ENCODE results near the gene CLEC3B.
A peak's percentile ranks its signal among the peaks of the same experiment; 100 is the strongest.

Gene CLEC3B

DNA sequence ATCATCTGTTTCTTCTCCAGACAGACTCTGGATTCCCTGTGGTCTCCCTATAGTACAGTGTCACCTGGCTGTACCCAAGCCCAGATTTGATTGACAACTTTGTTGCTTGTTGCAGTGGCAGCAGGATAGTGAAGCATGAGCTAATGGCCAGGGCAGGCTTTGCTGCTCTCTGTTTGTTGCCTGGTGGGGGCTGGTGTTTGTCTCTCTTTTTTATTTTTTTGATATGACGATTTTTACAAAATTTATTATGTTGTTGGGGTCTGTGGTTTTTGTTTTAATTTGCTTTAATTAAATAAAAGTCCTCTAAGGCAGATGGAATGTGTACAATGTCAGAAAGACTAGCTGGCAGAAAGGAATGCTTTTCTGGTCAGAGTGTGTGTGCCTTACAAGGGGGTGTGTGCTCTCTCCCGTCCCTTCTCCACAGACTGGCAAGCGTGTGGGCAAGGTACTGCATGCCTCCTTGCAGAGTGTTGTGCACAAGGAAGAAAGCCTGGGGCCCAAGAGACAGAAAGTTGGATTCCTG is 15.2 kb upstream of the CLEC3B start:
- peak in 1 of 3 donors; percentile 50 for DNase-seq
- ChIA-PET CTCF (interaction anchor here (0.7 to 3.4 kb wide), 8 partner anchors 19 to 28 kb away, joined by 3 to 23 read pairs (median 4); no protein-coding TSS in a partner anchor), POLR2A (no interaction called here)
- Histone ChIP-seq H3K4me3 (ENCODE audit: control insufficient read depth in 1 of 7, extremely low read depth in 1 of 7, insufficient read depth in 4 of 7, low read depth in 2 of 7, low read length in 6 of 7) (peak overlapping the region in 1 of 7 experiments; percentile 17), H3K27me3 (replicated peaks in 2 of 5; ENCODE audit: control insufficient read depth in 4 of 5, insufficient read depth in 5 of 5, low read length in 4 of 5) (no peaks in the 10 kb centered on the region), H3K9me3 (ENCODE audit: control extremely low read depth in 1 of 5, control insufficient read depth in 4 of 5, insufficient read depth in 2 of 5, low read depth in 1 of 5, low read length in 4 of 5) (no peaks in the 10 kb centered on the region), H3K36me3 (ENCODE audit: control insufficient read depth in 4 of 4, insufficient read depth in 4 of 4, low read length in 3 of 4) (peaks cover 6 to 75% (median 18%) of the 10 kb centered on the region in 4 experiments), H3K4me1 (ENCODE audit: control extremely low read depth in 1 of 4, control insufficient read depth in 4 of 4, insufficient read depth in 4 of 4, low read length in 3 of 4) (peaks cover 4 to 47% (median 28%) of the 10 kb centered on the region in 4 experiments), H3K27ac (ENCODE audit: insufficient read depth in 1 of 2, low read depth in 1 of 2, low read length in 2 of 2, poor library complexity in 1 of 2, severe bottlenecking in 2 of 2) (peak overlapping the region; percentile 52 to 71)
- 76% methylated on average over 2 of the region's 3 CpGs for WGBS (ENCODE audit: insufficient coverage)

DNA sequence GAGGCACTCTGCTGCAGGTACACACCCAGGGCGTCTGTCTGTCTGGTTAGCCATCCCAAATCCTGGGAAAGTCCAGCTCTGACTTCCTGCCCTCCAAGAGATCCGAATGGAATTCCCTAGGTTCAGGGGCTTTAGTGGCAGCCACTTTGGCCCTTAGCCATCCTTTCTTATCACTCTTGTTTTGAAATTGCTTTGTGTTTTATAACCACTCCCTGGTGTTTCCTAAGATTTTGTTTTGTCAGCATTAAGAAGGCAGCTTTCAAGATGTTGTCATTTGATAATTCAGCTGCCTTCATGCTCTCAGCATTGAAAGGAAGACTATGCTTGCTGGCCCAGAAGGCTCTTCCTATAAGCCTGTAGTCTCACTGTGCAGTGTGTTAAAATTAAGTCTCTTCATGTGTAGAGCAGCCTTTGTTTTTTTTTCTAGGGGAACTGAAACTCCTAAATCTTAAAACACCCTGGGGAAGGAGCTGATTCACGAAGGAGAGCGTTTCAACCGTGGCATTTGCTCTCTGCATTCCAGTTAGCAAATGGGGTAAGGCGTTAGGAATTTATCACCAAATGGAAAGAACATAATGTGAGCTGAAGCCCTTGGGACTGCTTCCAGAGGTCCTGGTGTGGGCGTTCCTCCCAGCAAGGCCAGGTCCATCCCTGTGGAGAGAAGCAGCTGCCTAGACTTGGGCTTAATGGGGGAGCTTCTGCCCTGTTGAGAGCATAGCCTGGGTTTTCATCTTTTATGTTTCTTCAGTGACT is 14.2 kb upstream of the CLEC3B start:
- H3K27me3 ChIP-seq (replicated peaks in 2 of 5; ENCODE audit: control insufficient read depth in 4 of 5, insufficient read depth in 5 of 5, low read length in 4 of 5): no peaks in the 10 kb centered on the region
- H3K4me1 ChIP-seq (ENCODE audit: control extremely low read depth in 1 of 4, control insufficient read depth in 4 of 4, insufficient read depth in 4 of 4, low read length in 3 of 4): peaks cover 4 to 58% (median 35%) of the 10 kb centered on the region in 4 experiments
- peak; percentile 82 to 97 (median 92) for DNase-seq
- ChIA-PET CTCF (interaction anchor here (1.0 to 3.4 kb wide), 10 partner anchors 9 to 649 kb away, joined by 3 to 23 read pairs (median 4); partner anchors contain the start of genes EXOSC7 and ZDHHC3), POLR2A (interaction anchor here (0.7 to 1.0 kb wide), 3 partner anchors 9 to 36 kb away, joined by 3 to 5 read pairs (median 3); no protein-coding TSS in a partner anchor)
- peak overlapping the region in 3 of 7 experiments; percentile 1 to 39 (median 35) for H3K4me3 ChIP-seq (ENCODE audit: control insufficient read depth in 1 of 7, extremely low read depth in 1 of 7, insufficient read depth in 4 of 7, low read depth in 2 of 7, low read length in 6 of 7)
- H3K36me3 ChIP-seq (ENCODE audit: control insufficient read depth in 4 of 4, insufficient read depth in 4 of 4, low read length in 3 of 4): peaks cover 6 to 74% (median 17%) of the 10 kb centered on the region in 4 experiments
- WGBS (ENCODE audit: insufficient coverage): 13% methylated on average over 3 of the region's 7 CpGs
- H3K9me3 ChIP-seq (ENCODE audit: control extremely low read depth in 1 of 5, control insufficient read depth in 4 of 5, insufficient read depth in 2 of 5, low read depth in 1 of 5, low read length in 4 of 5): no peaks in the 10 kb centered on the region
- peak overlapping the region; percentile 52 to 74 for H3K27ac ChIP-seq (ENCODE audit: insufficient read depth in 1 of 2, low read depth in 1 of 2, low read length in 2 of 2, poor library complexity in 1 of 2, severe bottlenecking in 2 of 2)

DNA sequence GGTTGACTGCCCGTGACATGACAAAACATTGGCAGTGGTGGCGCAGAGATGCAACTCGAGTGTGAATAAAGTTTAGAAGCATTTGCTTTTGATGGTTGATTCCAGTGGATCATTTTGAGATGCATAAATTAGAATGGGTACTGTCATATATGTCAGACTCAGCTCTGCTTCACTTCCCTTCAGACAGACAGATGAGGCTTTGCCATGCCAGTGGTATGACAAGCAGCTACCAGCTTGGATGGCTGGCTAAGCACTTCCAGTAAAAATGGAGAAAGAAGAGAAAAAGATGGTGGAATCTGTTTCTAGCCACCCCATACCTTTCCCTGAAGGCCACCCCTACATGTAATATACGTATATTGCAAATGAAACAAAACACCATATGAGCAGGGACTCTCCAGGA is 13.5 kb upstream of the CLEC3B start:
- ChIA-PET CTCF (interaction anchor here (1.0 to 3.4 kb wide), 8 partner anchors 9 to 648 kb away, joined by 3 to 23 read pairs (median 4); partner anchors contain the start of genes EXOSC7 and ZDHHC3), POLR2A (interaction anchor here (0.7 to 1.0 kb wide), 2 partner anchors 10 to 37 kb away, joined by 3 to 5 read pairs; no protein-coding TSS in a partner anchor)
- Histone ChIP-seq H3K9me3 (ENCODE audit: control extremely low read depth in 1 of 5, control insufficient read depth in 4 of 5, insufficient read depth in 2 of 5, low read depth in 1 of 5, low read length in 4 of 5) (no peaks in the 10 kb centered on the region), H3K27ac (ENCODE audit: insufficient read depth in 1 of 2, low read depth in 1 of 2, low read length in 2 of 2, poor library complexity in 1 of 2, severe bottlenecking in 2 of 2) (peak overlapping the region; percentile 41 to 74), H3K27me3 (replicated peaks in 2 of 5; ENCODE audit: control insufficient read depth in 4 of 5, insufficient read depth in 5 of 5, low read length in 4 of 5) (no peaks in the 10 kb centered on the region), H3K4me1 (ENCODE audit: control extremely low read depth in 1 of 4, control insufficient read depth in 4 of 4, insufficient read depth in 4 of 4, low read length in 3 of 4) (peaks cover 7 to 64% (median 40%) of the 10 kb centered on the region in 4 experiments), H3K36me3 (ENCODE audit: control insufficient read depth in 4 of 4, insufficient read depth in 4 of 4, low read length in 3 of 4) (peaks cover 4 to 67% (median 11%) of the 10 kb centered on the region in 4 experiments), H3K4me3 (ENCODE audit: control insufficient read depth in 1 of 7, extremely low read depth in 1 of 7, insufficient read depth in 4 of 7, low read depth in 2 of 7, low read length in 6 of 7) (peak overlapping the region in 3 of 7 experiments; percentile 1 to 39 (median 35))
- no CpG with 5 or more reads among the region's 4 CpGs for WGBS (ENCODE audit: insufficient coverage)
- DNase-seq: no peak

DNA sequence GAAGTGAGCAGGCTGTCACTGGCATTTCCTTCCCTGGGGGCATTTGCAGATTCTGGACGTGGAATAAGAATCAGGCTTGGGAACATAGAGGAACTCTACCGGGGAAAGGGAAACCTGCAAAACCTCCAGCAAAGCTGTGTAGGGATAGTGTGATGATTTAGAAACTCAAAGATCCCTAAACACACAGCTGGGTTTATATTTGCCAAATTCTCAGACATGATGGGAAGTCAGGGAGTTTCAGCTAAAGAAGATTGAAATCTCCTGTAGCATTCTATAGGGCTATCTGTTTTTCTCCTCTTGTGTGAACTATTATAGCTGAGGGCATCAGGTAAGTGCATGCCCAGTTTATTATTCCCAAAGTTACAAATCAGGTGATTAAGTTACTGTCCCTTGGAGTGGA is 9.2 kb upstream of the CLEC3B start:
- H3K27ac ChIP-seq (ENCODE audit: insufficient read depth in 1 of 2, low read depth in 1 of 2, low read length in 2 of 2, poor library complexity in 1 of 2, severe bottlenecking in 2 of 2): no peak overlapping the region
- H3K36me3 ChIP-seq (ENCODE audit: control insufficient read depth in 4 of 4, insufficient read depth in 4 of 4, low read length in 3 of 4): peaks cover 0 to 32% (median 2%) of the 10 kb centered on the region in 4 experiments
- CTCF ChIA-PET: interaction anchor here (0.7 to 2.6 kb wide), 8 partner anchors 10 to 640 kb away, joined by 3 to 12 read pairs (median 5); no protein-coding TSS in a partner anchor
- H3K27me3 ChIP-seq (replicated peaks in 2 of 5; ENCODE audit: control insufficient read depth in 4 of 5, insufficient read depth in 5 of 5, low read length in 4 of 5): no peaks in the 10 kb centered on the region
- POLR2A ChIA-PET: interaction anchor here (0.7 kb wide), 1 partner anchor 20 kb away, joined by 3 read pairs; no protein-coding TSS in a partner anchor
- H3K9me3 ChIP-seq (ENCODE audit: control extremely low read depth in 1 of 5, control insufficient read depth in 4 of 5, insufficient read depth in 2 of 5, low read depth in 1 of 5, low read length in 4 of 5): no peaks in the 10 kb centered on the region
- WGBS (ENCODE audit: insufficient coverage): 40% methylated on average over 1 of the region's 2 CpGs
- peaks cover 5 to 84% (median 45%) of the 10 kb centered on the region in 4 experiments for H3K4me1 ChIP-seq (ENCODE audit: control extremely low read depth in 1 of 4, control insufficient read depth in 4 of 4, insufficient read depth in 4 of 4, low read length in 3 of 4)
- no peak for DNase-seq
- H3K4me3 ChIP-seq (ENCODE audit: control insufficient read depth in 1 of 7, extremely low read depth in 1 of 7, insufficient read depth in 4 of 7, low read depth in 2 of 7, low read length in 6 of 7): no peak overlapping the region

DNA sequence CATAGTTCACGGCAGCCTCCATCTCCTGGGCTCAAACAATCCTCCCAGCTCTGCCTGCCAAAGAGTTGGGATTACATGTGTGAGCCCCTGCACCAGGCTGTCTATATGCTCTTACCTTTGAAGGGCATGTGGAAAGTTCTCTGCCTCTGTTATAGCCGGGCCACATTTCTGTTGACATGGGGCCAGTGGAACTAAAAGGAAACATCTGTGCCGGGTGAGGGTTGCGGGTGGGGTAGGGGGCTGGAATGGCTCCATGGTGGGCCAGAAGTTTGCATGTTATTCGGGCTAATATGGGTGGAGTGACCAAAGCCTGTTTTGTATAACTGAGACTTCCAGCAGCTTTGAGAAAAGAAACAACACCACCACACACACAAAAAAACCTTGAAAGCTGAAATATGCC is 8.3 kb upstream of the CLEC3B start:
- no peaks in the 10 kb centered on the region for H3K27me3 ChIP-seq (replicated peaks in 2 of 5; ENCODE audit: control insufficient read depth in 4 of 5, insufficient read depth in 5 of 5, low read length in 4 of 5)
- POLR2A ChIA-PET: interaction anchor here (0.7 kb wide), 1 partner anchor 42 kb away, joined by 4 read pairs; the partner anchor contains the start of gene EXOSC7
- peak overlapping the region; percentile 37 to 62 for H3K27ac ChIP-seq (ENCODE audit: insufficient read depth in 1 of 2, low read depth in 1 of 2, low read length in 2 of 2, poor library complexity in 1 of 2, severe bottlenecking in 2 of 2)
- peaks cover 0 to 23% (median 2%) of the 10 kb centered on the region in 4 experiments for H3K36me3 ChIP-seq (ENCODE audit: control insufficient read depth in 4 of 4, insufficient read depth in 4 of 4, low read length in 3 of 4)
- CTCF ChIA-PET: interaction anchor here (0.9 to 2.6 kb wide), 9 partner anchors 10 to 485 kb away, joined by 3 to 12 read pairs (median 4); no protein-coding TSS in a partner anchor
- peak; percentile 40 to 92 (median 87) for DNase-seq
- H3K4me1 ChIP-seq (ENCODE audit: control extremely low read depth in 1 of 4, control insufficient read depth in 4 of 4, insufficient read depth in 4 of 4, low read length in 3 of 4): peaks cover 5 to 75% (median 38%) of the 10 kb centered on the region in 4 experiments
- H3K9me3 ChIP-seq (ENCODE audit: control extremely low read depth in 1 of 5, control insufficient read depth in 4 of 5, insufficient read depth in 2 of 5, low read depth in 1 of 5, low read length in 4 of 5): no peaks in the 10 kb centered on the region
- 0% methylated on average over 4 of the region's 5 CpGs for WGBS (ENCODE audit: insufficient coverage)
- H3K4me3 ChIP-seq (ENCODE audit: control insufficient read depth in 1 of 7, extremely low read depth in 1 of 7, insufficient read depth in 4 of 7, low read depth in 2 of 7, low read length in 6 of 7): peak overlapping the region in 2 of 7 experiments; percentile 22 to 39

DNA sequence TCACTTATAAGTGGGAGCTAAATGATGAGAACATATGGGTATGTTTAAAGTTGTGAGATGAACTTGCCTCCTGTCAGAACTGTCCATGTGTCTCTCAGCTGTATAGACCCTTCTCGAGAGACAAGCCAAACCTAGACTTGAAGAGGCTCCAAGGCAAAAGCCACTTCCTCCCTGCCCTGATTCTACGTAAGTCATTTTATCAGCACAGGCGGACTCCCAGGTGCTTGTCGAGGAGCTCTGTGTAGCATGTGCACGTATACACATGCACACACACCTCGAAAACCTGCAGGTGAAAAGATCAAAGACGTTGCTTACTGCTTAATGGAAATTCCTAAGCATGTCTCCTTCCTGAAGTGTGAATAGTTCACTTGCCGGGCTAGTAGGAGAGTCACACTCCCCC is 5.6 kb upstream of the CLEC3B start:
- CTCF ChIA-PET: interaction anchor here (0.9 to 1.3 kb wide), 2 partner anchors 14 to 16 kb away, joined by 3 to 6 read pairs; no protein-coding TSS in a partner anchor

More for the DNA sequence above, 5.6 kb upstream of the CLEC3B start:
- peaks cover 0 to 4% (median 0%) of the 10 kb centered on the region in 4 experiments for H3K36me3 ChIP-seq (ENCODE audit: control insufficient read depth in 4 of 4, insufficient read depth in 4 of 4, low read length in 3 of 4)
- POLR2A ChIA-PET: no interaction called here
- no peak for DNase-seq
- no peaks in the 10 kb centered on the region for H3K9me3 ChIP-seq (ENCODE audit: control extremely low read depth in 1 of 5, control insufficient read depth in 4 of 5, insufficient read depth in 2 of 5, low read depth in 1 of 5, low read length in 4 of 5)
- H3K27me3 ChIP-seq (replicated peaks in 2 of 5; ENCODE audit: control insufficient read depth in 4 of 5, insufficient read depth in 5 of 5, low read length in 4 of 5): no peaks in the 10 kb centered on the region
- H3K4me1 ChIP-seq (ENCODE audit: control extremely low read depth in 1 of 4, control insufficient read depth in 4 of 4, insufficient read depth in 4 of 4, low read length in 3 of 4): peaks cover 5 to 81% (median 39%) of the 10 kb centered on the region in 4 experiments
- peak overlapping the region in 1 of 7 experiments; percentile 29 for H3K4me3 ChIP-seq (ENCODE audit: control insufficient read depth in 1 of 7, extremely low read depth in 1 of 7, insufficient read depth in 4 of 7, low read depth in 2 of 7, low read length in 6 of 7)
- H3K27ac ChIP-seq (ENCODE audit: insufficient read depth in 1 of 2, low read depth in 1 of 2, low read length in 2 of 2, poor library complexity in 1 of 2, severe bottlenecking in 2 of 2): no peak overlapping the region
- WGBS (ENCODE audit: insufficient coverage): 62% methylated on average over 6 of the region's 8 CpGs
